GOT3 (cell line): ENCODE results near the gene MCTP2.
"Not testable (repeated sequence)": the region's sequence is repeated elsewhere in the genome, so short reads cannot be mapped to it uniquely, and the experiment has no call there.

ENCODE experiments used
- DNase-seq: peaks from one replicate; lab custom pipeline; 2025; ENCODE audit warnings: mixed read lengths; lab: John Stamatoyannopoulos, UW

MCTP2 gene

DNA sequence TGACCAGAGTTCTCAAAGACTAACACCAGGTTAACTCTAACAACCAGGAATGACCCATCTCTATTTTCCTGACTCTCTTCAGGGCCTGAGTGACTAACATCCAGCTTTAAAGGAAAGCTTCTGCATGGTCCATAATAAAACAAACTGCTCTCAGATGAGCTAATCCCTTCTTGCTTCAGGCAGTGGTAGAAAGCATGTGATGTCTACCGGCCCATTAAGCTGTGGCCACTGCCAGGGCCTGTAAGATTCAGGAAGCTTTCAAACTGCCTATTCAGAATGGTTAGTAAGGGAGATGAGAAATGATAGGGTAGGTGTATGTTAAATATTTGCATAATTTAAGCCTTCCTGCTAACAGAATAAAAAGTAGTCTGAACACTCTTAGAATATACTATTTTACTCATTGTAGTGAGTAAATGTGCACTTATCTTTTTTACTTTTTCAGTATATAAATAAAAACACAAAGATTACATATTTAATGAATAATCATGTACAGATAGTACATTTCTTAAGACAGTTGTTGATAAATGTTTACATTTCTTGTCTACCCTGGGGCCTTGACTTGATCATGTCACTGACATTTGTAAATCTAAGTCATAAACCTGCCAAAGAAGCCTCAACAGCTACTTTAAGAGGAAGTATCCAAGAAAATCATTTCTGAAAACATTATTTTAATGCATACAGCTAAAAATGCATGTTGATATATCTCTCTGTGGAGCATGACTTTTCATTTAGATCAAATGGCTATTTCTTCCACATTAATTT is 222.0 kb downstream of the MCTP2 start:
- DNase-seq, result no peak

DNA sequence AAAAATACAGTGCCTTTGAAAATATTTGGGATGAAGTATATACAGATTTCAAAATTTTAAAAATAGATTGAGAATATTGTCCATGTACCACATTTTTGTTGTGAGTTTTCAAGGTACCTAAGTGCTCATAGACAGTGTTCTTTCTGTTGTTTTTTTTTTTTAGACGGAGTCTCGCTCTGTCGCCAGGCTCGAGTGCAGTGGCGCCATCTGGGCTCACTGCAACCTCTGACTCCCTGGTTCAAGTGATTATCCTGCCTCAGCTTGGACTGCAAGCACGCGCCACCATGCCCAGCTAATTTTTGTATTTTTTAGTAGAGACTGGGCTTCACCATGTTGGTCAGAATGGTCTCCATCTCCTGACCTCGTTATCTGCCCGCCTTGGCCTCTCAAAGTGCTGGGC is 223.9 kb downstream of the MCTP2 start:
- DNase-seq, result no peak

DNA sequence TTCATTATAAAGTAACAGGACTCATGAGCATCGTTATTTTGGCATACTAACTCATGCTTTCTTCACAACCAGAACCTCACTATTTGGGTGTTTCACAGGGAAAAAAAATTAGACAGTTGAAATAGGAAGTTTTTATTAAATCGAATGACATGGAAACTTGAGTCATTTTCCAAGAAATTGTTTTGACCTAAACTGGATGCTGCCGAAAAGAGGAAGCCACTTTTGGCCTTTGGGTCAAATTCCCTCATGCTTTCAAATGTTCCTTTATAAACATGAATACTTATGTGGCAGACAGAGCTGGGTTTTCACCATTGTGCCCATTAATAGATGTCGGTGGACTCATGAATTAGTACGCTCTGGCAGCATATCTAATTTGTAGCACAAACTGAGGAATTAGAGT is 224.9 kb downstream of the MCTP2 start:
- DNase-seq, result no peak

DNA sequence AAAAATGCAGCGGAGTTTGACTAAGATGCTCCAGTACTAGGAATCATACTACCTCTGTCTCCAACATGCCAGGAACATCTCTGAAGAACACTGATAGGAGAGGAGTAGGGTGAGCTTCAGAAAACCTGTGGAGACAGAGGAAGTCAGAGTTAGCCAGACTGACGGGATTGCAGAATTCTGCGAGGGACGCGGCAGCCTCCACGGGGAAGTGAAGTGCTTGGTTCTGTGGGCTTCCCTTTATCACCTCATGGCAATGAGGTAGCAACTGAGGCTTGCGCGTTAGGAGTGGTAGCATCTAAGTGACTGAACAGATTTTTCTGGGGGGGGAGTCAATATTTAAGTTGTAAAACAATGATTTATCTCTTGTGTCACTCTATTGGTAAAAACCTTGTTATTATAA is 226.3 kb downstream of the MCTP2 start:
- no peak for DNase-seq

DNA sequence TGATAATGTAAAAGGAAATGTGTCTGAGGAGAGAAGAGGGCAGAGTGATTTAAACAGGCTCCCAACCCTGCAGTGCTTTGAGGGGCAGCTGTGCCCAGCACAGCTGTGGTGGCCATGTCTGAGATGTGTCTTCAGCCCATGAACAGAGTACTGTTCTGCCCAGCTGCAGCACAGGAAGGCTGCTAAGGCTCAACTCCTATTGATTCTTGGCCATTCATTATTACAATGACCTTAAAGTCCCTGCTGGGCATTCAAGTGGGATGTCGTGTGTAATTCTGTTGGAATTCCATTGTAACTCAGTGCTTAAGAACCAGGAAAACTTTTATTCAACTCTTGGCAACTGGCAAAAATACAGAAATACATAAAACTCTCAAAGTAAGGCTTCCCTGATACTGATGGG is 229.3 kb downstream of the MCTP2 start:
- no peak for DNase-seq

DNA sequence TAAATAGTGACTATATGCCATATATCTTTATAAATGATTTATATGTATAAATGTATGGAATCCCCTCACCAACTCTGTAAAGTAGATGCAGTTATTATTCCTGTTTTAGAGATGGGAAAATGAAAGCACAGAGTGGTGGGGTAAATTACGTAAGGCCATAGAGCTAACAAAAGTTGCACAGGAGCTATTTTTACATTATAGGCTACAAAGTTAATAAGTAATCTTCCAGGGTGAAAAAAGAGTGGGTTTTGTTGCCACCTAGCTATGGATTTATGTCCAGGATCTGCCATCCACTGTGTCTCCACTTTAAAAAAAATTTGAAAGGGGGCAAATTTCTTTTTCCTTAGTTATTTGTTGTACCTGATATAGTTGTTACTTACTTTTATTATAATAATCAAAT is 235.7 kb downstream of the MCTP2 start:
- DNase-seq, result no peak

DNA sequence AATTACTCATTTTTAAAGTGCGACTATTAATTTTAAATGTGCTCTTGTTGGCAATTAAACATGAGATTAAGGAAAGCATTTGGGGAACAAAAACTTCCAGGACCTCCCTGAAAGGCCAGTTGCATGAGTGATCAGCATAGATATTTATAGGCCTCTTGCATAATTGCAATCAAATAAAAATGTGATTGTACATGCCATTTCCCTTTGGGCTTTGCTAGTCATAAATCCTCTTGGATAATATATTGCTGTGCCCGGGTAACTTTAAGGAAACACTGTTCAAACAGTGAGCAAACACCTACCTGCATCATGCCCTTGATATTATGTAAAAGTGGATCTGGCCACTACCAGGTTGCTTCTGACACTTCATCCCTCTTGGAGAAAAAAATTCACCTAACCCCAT is 239.1 kb downstream of the MCTP2 start:
- no peak for DNase-seq

DNA sequence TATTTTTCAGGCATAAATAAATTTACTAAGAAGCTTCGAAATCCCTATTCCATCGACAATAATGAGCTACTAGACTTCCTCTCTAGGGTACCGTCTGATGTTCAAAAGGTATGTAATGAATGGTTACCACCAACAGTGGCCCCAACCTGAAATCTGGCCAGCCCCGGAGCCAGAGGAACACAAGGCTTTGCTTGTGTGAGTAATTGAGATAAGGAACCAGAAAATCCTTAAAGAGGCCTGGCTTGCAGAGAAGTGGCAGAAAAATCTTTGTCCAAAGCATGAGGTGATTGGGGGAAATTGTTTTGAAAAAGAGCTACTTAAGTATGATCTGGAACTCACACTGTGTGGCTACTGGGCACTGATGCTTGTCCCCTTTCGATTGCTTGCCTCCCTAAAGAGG is 245.3 kb downstream of the MCTP2 start:
- no peak for DNase-seq

DNA sequence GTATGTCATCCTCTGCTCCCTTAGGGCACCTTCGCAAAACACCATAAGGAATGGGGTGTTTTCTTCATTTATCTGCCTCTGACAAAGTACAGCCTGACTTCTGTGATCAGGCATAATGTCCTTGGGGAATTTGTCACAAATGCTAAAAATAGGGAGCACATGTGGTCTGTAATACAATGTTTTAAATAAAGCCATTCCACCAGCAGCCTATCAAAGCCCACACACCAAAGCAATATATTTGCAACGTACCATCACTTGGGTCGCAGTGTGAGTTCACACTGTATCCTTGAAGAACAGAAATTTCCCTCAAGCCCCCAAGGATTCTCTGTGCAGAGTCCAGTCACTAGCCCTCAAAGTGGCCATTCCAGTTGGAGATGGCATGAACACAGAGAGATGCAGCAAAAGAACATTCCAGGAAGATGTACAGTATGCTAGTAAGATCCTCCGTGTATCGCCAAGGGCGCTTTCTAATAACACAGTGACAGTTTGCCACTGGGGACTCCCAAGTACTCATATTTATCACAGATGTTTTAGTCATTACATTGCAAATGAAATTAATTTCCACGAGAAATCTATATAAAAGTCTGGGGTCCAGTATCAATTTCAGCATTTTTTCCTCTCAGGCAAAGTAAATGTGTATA is 246.7 kb downstream of the MCTP2 start:
- DNase-seq, result no peak

DNA sequence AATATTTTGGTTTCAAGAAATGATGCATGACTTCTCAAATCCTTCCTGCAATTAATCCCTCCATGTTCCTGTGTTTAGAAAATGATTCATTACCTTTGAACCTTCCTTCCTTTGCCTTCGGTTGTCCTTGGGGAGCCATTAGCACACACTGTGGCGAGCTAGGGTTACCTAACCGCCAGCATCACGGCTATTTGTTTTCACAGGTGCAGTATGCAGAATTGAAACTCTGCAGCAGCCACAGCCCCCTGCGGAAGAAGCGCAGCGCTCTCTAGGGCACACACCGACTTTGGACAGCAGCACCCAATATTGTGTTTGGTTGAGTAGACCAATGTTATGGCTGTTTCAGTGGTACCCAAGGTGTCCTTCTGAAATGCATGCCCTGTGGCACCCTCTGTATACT is 247.4 kb downstream of the MCTP2 start:
- DNase-seq, result no peak

DNA sequence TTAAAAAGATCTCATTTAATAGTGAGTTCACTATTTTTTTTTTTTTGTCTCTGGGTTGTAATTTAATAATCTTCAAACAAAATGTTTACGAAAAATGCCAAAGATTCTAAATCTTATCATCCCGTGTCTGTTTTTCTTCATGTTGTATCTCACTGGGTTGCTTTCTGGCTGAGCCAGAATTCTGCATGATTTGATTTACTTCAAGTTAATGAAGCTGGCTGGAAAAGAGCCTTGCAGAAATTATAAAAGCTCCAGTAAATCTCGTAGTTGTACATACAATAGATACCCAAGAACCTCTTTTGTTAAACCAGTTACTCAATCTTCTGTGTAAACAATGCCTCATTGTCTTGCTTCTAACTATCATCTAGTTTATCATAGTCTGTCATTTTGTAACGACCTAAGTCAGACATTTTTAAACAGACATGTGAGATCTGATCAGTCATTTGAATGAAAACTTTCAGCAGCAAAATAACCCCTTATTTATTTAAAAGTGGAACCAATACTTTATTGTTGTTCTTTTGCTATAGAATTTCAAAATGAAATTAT is 249.0 kb downstream of the MCTP2 start:
- DNase-seq, result no peak

DNA sequence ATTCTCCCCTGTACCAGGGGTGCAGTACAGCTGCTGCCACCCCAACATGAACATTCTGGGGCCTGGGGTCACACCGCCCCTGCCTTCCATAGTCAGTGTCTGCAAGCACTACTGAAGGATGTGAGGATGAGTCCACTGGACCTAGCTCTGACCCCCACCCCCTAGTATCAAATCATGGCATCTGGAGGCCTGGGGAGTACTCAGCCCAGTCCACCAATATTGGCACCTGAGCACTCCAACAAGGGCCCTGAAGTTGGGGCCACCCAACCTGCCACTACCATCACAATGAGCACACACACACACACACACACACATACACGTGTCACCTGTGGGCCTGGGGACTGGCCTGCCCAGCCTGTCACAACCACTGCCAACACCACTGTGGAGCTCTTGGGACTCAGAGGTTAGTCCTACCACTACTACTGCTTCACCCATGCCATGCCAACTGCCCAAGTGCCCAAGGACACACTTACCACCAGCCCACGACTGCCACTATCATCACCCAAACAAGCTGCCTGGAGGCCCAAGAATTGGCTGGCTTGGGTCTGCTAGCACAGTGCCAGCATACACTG is 253.9 kb downstream of the MCTP2 start:
- DNase-seq, result no peak

DNA sequence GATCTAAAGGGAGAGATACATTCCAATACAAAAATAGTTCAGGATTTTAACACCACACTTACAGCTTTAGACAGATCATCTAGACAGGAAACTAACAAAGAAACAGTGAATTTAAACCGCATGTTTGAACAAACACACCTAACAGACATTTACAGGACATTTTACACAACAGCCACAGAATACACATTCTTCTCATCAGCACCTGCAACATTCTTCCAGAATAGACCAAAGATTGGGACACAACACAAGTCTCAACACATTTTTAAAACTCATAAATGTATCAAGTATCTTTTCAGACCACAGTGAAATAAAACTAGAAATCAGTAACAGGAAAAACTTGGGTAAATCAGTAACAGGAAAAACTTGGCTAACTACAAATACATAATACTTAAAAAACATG is 256.3 kb downstream of the MCTP2 start:
- no peak for DNase-seq

DNA sequence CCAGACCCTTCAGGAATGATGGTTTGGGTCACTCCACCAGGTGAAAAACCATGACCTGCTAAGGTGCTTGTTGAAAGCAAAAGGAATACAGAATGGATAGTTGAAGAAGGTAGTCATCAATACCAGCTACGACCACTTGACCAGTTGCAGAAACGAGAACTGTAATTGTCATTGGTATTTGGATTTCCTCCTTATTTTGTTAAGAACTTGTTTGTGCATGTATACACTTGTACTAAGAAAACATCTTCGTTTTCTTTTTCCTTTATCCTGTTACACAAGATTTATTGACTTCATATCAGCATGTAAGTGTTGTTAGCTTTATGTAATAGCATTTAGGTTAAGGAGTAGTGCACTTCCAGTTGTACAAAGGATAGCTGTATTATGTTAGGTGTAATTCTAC is 261.8 kb downstream of the MCTP2 start:
- DNase-seq, result no peak

DNA sequence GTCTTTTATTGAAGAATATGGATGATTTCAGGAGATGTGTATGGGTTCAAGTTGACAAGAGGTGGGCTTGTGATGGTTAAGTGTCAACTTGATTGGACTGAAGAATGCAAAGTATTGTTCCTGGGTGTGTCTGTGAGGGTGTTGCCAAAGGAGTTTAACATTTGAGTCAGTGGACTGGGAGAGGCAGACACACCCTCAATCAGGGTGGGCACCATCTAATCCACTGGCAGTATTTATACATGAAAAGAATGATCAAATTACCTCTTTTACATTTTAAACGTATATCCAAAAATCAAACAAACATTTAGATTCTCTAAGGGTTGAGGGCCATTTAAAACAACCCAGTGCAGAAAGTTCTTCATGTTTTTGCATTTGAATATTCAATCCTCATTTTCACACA is 262.2 kb downstream of the MCTP2 start:
- not testable (repeated sequence) for DNase-seq

DNA sequence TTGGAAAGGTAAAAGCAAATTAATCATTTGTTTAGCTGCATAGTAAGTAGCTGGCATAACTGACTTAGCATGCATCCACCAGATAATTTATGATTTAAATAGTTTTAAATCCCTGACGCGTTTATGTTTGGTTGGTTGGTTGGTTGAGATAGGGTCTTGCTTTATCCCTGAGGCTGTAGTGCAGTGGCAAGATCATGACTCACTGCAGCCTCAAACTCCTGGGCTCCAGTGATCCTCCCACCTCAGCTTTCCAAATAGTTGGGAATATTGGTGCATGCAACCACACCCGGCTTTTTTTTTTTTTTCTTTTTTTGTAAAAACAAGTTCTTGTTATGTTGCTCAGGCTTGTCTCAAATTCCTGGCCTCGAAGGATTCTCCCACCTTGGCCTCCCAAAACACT is 263.4 kb downstream of the MCTP2 start:
- no peak for DNase-seq

DNA sequence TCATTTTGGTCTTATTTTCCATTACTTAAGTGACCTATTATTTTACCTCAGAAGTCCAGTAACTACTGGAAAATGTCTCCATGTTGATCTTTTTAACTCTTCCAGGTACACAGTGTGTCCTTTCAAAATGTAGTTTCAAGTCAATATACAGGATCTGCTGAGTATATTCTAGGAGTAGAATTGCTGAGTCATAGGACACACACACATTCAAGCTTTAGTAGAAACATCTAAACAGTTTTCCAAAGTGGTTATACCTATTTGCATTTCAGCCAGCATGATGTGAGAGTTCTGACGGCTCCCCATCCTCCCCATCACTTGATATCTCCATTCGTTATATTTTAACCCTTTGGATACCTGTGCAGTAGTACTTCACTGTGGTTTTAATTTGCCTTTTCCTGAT is 271.9 kb downstream of the MCTP2 start:
- no peak for DNase-seq

DNA sequence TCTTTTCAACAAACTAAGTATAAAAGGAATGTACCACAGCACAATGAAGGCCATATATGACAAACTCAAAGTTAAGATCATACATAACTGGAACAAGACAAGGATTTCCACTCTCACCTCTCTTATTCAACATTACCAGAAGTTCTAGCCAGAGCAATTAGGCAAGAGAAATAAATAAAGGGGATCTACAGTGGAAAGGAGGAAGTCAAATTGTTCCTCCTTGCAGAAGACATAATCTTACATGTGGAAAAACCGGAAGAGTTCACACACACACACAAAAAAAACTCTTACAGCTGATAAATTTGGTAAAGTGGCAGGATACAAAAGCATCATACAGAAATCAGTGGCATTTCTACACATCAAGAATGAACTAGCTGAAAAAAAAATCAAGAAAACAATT is 277.9 kb downstream of the MCTP2 start:
- DNase-seq, result no peak

DNA sequence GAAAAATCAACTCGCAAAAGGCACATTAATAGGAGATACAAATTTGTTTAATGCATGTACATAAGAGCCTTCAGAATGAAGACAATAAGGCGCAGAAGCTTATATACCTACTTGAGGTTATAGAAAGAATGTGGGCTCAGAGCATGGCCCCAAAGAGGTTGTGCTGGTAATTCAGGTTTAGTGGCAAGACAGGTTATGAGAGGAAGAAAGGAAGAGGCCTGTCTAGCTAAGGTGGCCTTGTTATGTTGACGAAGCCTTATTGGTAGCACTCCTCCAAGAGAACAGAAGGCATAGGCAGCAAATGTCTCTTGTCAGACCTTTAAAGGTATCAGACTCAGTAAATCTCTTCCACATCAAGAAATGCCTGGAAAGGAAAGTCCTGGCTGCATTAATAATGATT is 290.8 kb downstream of the MCTP2 start:
- no peak for DNase-seq

DNA sequence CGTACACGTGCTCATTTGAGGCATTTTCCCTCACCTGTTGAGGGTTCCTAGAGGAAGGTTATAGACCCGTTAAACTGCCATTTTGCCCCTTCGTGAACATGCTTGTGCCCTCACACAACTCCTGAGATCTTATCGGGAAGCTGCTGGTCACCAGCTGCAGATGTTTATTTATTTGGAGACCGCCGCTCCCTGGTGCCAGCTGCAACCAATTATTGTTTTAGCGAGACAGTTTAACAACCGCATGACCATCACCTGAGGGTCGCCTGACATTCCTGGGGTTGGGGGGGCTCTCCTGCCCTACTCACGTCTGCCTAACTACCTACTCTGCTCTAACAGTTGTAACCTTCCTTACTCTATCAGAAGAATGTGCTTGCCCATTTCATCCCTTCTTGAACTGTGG is 292.5 kb downstream of the MCTP2 start:
- DNase-seq, result no peak

DNA sequence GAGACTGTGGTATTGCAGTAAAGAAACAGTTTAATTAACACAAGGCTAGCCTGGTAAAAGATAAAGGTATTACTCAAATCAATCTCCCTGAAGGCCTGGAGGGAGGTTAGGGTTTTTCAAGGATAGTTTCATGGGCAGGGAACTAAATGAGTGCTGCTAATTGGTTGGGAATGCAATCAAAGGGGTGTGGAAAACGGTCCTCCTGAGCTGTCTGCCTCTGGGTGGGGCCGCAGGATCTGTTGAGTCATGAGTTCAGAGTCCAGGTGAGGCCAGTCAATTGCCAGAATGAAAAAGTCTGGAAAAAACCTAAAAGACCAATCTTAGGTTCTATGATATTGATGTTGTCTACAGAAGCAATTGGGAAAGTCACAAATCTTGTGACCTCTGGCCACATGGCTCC is 293.2 kb downstream of the MCTP2 start:
- no peak for DNase-seq

DNA sequence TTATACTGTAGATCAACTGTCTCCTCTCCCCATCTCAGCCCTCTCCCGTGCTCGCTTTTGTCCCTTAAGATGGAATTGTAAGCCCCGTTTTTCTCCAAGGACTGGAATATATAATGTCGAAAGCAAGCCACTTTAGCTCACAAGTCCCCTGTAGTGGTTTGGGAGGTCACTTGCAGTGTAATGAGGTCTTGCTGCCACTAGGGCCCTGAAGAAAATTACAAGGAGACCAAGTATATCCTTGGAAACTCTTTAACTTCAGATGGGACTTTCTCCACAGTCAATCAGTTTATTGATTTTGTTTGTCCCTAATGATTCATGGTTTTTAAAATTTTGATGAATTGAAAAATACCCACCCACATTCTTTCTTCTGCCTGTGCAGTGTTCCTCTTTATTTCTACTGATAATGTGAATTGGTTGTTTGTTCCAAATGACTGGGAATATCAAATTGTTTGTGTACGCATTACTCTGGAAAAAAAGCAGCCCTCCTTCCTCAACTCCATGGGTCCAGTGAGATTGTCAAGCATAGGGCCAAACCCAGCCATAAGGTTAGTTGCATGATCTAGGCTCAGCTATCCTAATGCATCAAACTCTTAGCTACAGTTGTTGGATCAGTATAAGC is 294.8 kb downstream of the MCTP2 start:
- no peak for DNase-seq

DNA sequence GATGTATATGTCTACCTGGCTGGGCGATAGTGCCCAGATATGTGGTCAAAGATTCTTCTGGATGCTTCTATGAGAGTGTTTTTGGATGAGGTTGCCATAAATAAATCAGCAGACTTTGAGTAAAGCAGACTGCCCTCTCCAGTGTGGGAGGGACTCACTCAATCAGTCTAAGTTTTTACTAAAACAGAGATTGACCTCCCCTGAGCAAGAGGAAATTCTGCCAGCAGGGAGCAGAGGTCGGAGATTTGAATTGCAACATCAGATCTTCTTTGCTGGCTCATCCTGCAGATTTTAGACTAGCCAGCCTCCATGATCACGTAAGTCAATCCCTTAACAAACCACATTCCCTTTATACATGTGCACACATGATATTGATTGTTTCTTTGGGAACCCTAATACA is 300.9 kb downstream of the MCTP2 start:
- DNase-seq, result no peak
